Gastrocnemius medialis (tissue), 4 donors: Measurements from ENCODE around the gene CHMP4A. TPM values are rescaled to one million over a fixed set of nuclear protein-coding genes. Genes with fewer than 3 reads are reported as not detected.

Source experiments
- ATAC-seq, 2 donors: fragments of 150-250 bp; one replicate each; pipeline ENCODE4 v1.9.1; 2016
- DNase-seq, 2 donors: peaks; one replicate each; pipeline ENCODE4 v3.0.0-alpha.2; 2019
- H3K27ac ChIP-seq, 4 donors: fragments of 200-600 bp; sonication (generic); 1 replicate in 1 of 4; 2 replicates in 3 of 4; pipeline ENCODE4 v1.5.1; 2016 to 2018; ENCODE audit warnings: mild to moderate bottlenecking in 2 of 4, moderate library complexity in 1 of 4
- H3K27me3 ChIP-seq, 3 donors: fragments of 200-600 bp; sonication (generic) in 2 of 3; 1 replicate in 1 of 3; 2 replicates in 2 of 3; pipeline versions ENCODE4 v1.5.1 to v1.6.0; 2016 to 2019; ENCODE audit warnings: mild to moderate bottlenecking in 1 of 3, moderate library complexity in 1 of 3
- H3K36me3 ChIP-seq, 2 donors: fragments of 200-600 bp; sonication (generic) in 1 of 2; one replicate each; pipeline ENCODE4 v1.5.1; 2017 to 2018
- H3K4me1 ChIP-seq, 2 donors: fragments of 200-600 bp; sonication (generic) in 1 of 2; one replicate each; pipeline ENCODE4 v1.5.1; 2016 to 2017; ENCODE audit warnings: mild to moderate bottlenecking in 2 of 2
- H3K4me3 ChIP-seq, 4 donors: fragments of 200-600 bp; sonication (generic) in 3 of 4; 1 replicate in 1 of 4; 2 replicates in 3 of 4; pipeline ENCODE4 v1.5.1; 2016 to 2019; ENCODE audit warnings: mild to moderate bottlenecking in 2 of 4
- H3K9me3 ChIP-seq, 3 donors: fragments of 200-600 bp; sonication (generic) in 2 of 3; 1 replicate in 1 of 3; 2 replicates in 2 of 3; pipeline ENCODE4 v1.5.1; 2016 to 2019
- CTCF ChIP-seq, 5 experiments: fragments of 450-650 bp in 3 of 5; fragments of 200-600 bp in 2 of 5; sonication (generic) in 2 of 5; IDR thresholded peaks in 4 of 5; conservative IDR thresholded peaks in 1 of 5; 1 replicate in 4 of 5; 2 replicates in 1 of 5; pipeline ENCODE4 v1.5.1; 2016 to 2019; ENCODE audit warnings: antibody characterized with exemption in 5 of 5, mild to moderate bottlenecking in 3 of 5, moderate library complexity in 3 of 5
- POLR2A ChIP-seq, 2 donors: fragments of 450-650 bp; IDR thresholded peaks; one replicate each; pipeline ENCODE4 v1.6.1; 2017; ENCODE audit warnings: antibody characterized with exemption in 2 of 2, mild to moderate bottlenecking in 2 of 2, moderate library complexity in 2 of 2
- in situ Hi-C, 4 donors: fragments of 200-750 bp; cut with MboI; loops; one replicate each; pipeline versions ENCODE4 v1.15.0 to v1.8.0; 2017; ENCODE audit warnings: low sequenced_read_pairs in 4 of 4
- intact Hi-C: fragments of 100-400 bp; cut with DNase I; formaldehyde crosslinking; loops from one replicate; pipeline ENCODE4 v1.15.1; 2023; ENCODE audit warnings: low total_unique reads
- total RNA-seq, 4 donors: library from RNA; depleted of rRNA; stranded (reverse); fragments of >200 nt; gene quantifications; one replicate each; pipeline versions ENCODE4 v1.1.0 to v1.2.3, GENCODE V29; 2016

The CHMP4A gene
- total RNA-seq, 4 donors from 2014 or later: 13.6 to 29.8 (median 20.7) TPM

- peak overlapping the region; percentile 84 to 100 (median 93) for H3K4me3 ChIP-seq
- ATAC-seq (no peak), DNase-seq (no peak)
- intact Hi-C loops: loop anchor here (2.0 kb wide), 2 partner anchors 20 to 48 kb away; partner anchors contain the start of gene TINF2
- H3K4me1 ChIP-seq: peaks cover 21% of the 10 kb centered on the region in 2 donors
- H3K36me3 ChIP-seq: peaks cover 0 to 24% of the 10 kb centered on the region in 2 donors
- no peaks in the 10 kb centered on the region for H3K27me3 ChIP-seq
- H3K9me3 ChIP-seq: no peaks in the 10 kb centered on the region
- in situ Hi-C loops: no loop called here
- peak overlapping the region; percentile 93 to 96 (median 95) for H3K27ac ChIP-seq
- TF ChIP-seq POLR2A (IDR thresholded peaks at IDR 0.05) (no peak), CTCF (IDR thresholded peaks at IDR 0.05 in 4 of 5, conservative IDR thresholded peaks at IDR 0.05 in 1 of 5) (no peak)
Measured at GRCh38 chr14:24194186-24194872, 19.0 kb downstream of the CHMP4A start.

- no peak for ATAC-seq
Measured at GRCh38 chr14:24192933-24193332, 20.4 kb downstream of the CHMP4A start.

GRCh38 chr14:24190416-24190815 is 22.9 kb downstream of the CHMP4A start:
- no peaks in the 10 kb centered on the region for H3K9me3 ChIP-seq
- intact Hi-C loops (no loop called here), in situ Hi-C loops (no loop called here)
- DNase-seq (no peak), ATAC-seq (no peak)
- TF ChIP-seq POLR2A (IDR thresholded peaks at IDR 0.05) (no peak), CTCF (IDR thresholded peaks at IDR 0.05 in 4 of 5, conservative IDR thresholded peaks at IDR 0.05 in 1 of 5) (no peak)
- no peak overlapping the region for H3K27ac ChIP-seq
- H3K4me1 ChIP-seq: peaks cover 20 to 25% of the 10 kb centered on the region in 2 donors
- no peak overlapping the region for H3K4me3 ChIP-seq
- peaks cover 0 to 41% of the 10 kb centered on the region in 2 donors for H3K36me3 ChIP-seq
- no peaks in the 10 kb centered on the region for H3K27me3 ChIP-seq

More at GRCh38 chr14:24192933-24193332, 20.4 kb downstream of the CHMP4A start:
- no peak overlapping the region for H3K4me3 ChIP-seq
- H3K27ac ChIP-seq: no peak overlapping the region
- no peak for DNase-seq
- in situ Hi-C loops: no loop called here
- intact Hi-C loops: no loop called here
- H3K36me3 ChIP-seq: peaks cover 0 to 24% of the 10 kb centered on the region in 2 donors
- no peak for TF ChIP-seq CTCF (IDR thresholded peaks at IDR 0.05 in 4 of 5, conservative IDR thresholded peaks at IDR 0.05 in 1 of 5)
- TF ChIP-seq POLR2A (IDR thresholded peaks at IDR 0.05): no peak
- H3K27me3 ChIP-seq: no peaks in the 10 kb centered on the region
- H3K9me3 ChIP-seq: no peaks in the 10 kb centered on the region
- peaks cover 23 to 27% of the 10 kb centered on the region in 2 donors for H3K4me1 ChIP-seq

GRCh38 chr14:24189460-24189859 is 23.8 kb downstream of the CHMP4A start:
- H3K36me3 ChIP-seq: peaks cover 0 to 51% of the 10 kb centered on the region in 2 donors
- H3K9me3 ChIP-seq: no peaks in the 10 kb centered on the region
- peaks cover 17 to 20% of the 10 kb centered on the region in 2 donors for H3K4me1 ChIP-seq
- in situ Hi-C loops (no loop called here), intact Hi-C loops (no loop called here)
- DNase-seq (no peak), ATAC-seq (no peak)
- peak overlapping the region; percentile 62 to 90 (median 84) for H3K27ac ChIP-seq
- no peaks in the 10 kb centered on the region for H3K27me3 ChIP-seq
- TF ChIP-seq CTCF (IDR thresholded peaks at IDR 0.05 in 4 of 5, conservative IDR thresholded peaks at IDR 0.05 in 1 of 5) (no peak), POLR2A (IDR thresholded peaks at IDR 0.05) (no peak)
- no peak overlapping the region for H3K4me3 ChIP-seq
